WI38 (cell line): Measurements from ENCODE around the gene SSC5D.

Experiments used
- H3K4me3 ChIP-seq: 2 replicates; pipeline ENCODE4 v1.5.1; 2011; ENCODE audit warnings: low read depth, mild to moderate bottlenecking, control low read depth, low read length
- CTCF ChIP-seq: IDR thresholded peaks from 2 replicates; pipeline ENCODE4 v1.5.1; 2012; ENCODE audit warnings: low read depth, mild to moderate bottlenecking, control low read depth, low read length

The SSC5D gene

GRCh38 chr19:55476100-55476775 is 12.0 kb upstream of the SSC5D start, which contains the start of gene ZNF628:
ZNF628 (plus strand) TSS chr19:55476617; CDS start chr19:55479911, 3,294 bp downstream.
- no peak for TF ChIP-seq CTCF
- H3K4me3 ChIP-seq, result peak within 1 kb of the TSS; percentile 63

GRCh38 chr19:55477905-55478304 is 10.3 kb upstream of the SSC5D start:
- peak overlapping the region; percentile 63 for H3K4me3 ChIP-seq
- no peak for TF ChIP-seq CTCF

DNA sequence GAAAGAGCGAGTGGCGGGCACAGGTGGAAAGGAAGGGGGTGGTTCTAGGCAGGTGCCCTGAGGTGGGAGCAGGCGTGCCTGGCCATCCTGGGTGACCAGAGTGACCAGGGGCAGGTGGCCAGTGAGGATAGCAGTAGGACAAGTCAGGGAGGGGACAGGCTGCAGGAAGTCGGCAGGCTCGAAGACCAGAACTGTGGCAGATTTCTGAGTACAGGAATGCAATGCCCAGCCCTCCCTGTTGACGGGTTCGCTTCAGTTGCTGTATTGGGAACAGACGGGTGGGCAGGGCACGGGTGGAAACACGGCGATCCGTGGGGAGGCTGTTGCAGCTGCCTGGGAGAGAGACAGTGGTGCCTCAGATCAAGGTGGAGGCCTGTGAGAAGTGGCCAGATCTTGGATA is 9.9 kb upstream of the SSC5D start:
- no peak overlapping the region for H3K4me3 ChIP-seq
- no peak for TF ChIP-seq CTCF

GRCh38 chr19:55479045-55479444 is 9.2 kb upstream of the SSC5D start:
- no peak overlapping the region for H3K4me3 ChIP-seq
- no peak for TF ChIP-seq CTCF

GRCh38 chr19:55479451-55480230 is 8.6 kb upstream of the SSC5D start:
- H3K4me3 ChIP-seq, result no peak overlapping the region
- TF ChIP-seq CTCF, result no peak

DNA sequence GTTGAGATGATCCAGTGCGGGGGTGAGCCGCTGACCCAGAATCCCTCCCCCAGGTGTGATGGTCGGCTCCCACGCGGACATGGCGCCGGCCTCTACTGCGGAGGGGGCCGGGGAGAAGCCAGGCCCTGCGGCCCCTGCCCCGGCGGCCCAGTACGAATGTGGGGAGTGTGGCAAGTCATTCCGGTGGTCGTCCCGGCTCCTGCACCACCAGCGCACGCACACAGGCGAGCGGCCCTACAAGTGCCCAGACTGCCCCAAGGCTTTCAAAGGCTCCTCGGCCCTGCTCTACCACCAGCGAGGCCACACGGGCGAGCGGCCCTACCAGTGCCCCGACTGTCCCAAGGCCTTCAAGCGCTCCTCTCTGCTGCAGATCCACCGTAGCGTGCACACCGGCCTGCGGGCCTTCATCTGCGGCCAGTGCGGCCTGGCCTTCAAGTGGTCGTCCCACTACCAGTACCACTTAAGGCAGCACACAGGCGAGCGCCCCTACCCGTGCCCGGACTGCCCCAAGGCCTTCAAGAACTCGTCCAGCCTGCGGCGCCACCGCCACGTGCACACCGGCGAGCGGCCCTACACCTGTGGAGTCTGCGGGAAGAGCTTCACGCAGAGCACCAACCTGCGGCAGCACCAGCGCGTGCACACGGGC is 7.0 kb upstream of the SSC5D start:
- no peak for TF ChIP-seq CTCF
- no peak overlapping the region for H3K4me3 ChIP-seq

- H3K4me3 ChIP-seq, result no peak overlapping the region
- no peak for TF ChIP-seq CTCF
These were observed 6.5 kb upstream of the SSC5D start for GRCh38 chr19:55481794-55482155.
